HepG2 (cell line): ENCODE results near the gene GTF2A1. TPM values are rescaled to one million over a fixed set of nuclear protein-coding genes. Genes with fewer than 3 reads are reported as not detected.

Experiments used
- FOSL1 ChIP-seq: sonication (generic); formaldehyde crosslinking; IDR thresholded peaks from 2 replicates; pipeline ENCODE4 v1.9.0; 2021; ENCODE audit warnings: missing genetic modification reagents, borderline replicate concordance
- HES4 ChIP-seq: sonication (generic); formaldehyde crosslinking; IDR thresholded peaks from 2 replicates; pipeline ENCODE4 v1.9.0; 2021; ENCODE audit warnings: mild to moderate bottlenecking, missing genetic modification reagents, borderline replicate concordance
- HMG20A ChIP-seq: IDR thresholded peaks from 2 replicates; pipeline ENCODE4 v1.6.1; 2016; ENCODE audit warnings: borderline replicate concordance
- HMGXB4 ChIP-seq, 2 experiments: sonication (generic) in 1 of 2; formaldehyde crosslinking in 1 of 2; IDR thresholded peaks; 2 replicates each; pipeline versions ENCODE4 v1.4.0 to v1.6.1; 2018 to 2020; ENCODE audit warnings: missing genetic modification reagents in 2 of 2, borderline replicate concordance in 1 of 2, low read depth in 1 of 2, mild to moderate bottlenecking in 1 of 2, missing biosample characterization in 1 of 2
- HNRNPH1 ChIP-seq: fragments of 200-400 bp; formaldehyde crosslinking; optimal IDR thresholded peaks from 2 replicates; pipeline ENCODE3; 2017; ENCODE audit warnings: mild to moderate bottlenecking, low read depth, low read length
- MTA3 ChIP-seq: sonication (generic); formaldehyde crosslinking; IDR thresholded peaks from 2 replicates; pipeline ENCODE4 v1.4.0; 2020; ENCODE audit warnings: missing genetic modification reagents
- NFIC ChIP-seq: IDR thresholded peaks from 2 replicates; pipeline ENCODE4 v1.6.1; 2012; ENCODE audit warnings: mild to moderate bottlenecking, low read length, inconsistent platforms
- PREB ChIP-seq: sonication (generic); formaldehyde crosslinking; IDR thresholded peaks from 2 replicates; pipeline ENCODE4 v1.4.0; 2020; ENCODE audit warnings: missing genetic modification reagents
- SMC3 ChIP-seq: IDR thresholded peaks from 2 replicates; pipeline ENCODE4 v1.6.1; 2011; ENCODE audit warnings: low read length, improper control_type of control experiment
- SOX6 ChIP-seq, 2 experiments: fragments of 450-650 bp in 1 of 2; sonication (generic) in 1 of 2; formaldehyde crosslinking in 1 of 2; IDR thresholded peaks; 2 replicates each; pipeline versions ENCODE4 v1.4.0 to v1.6.1; 2017 to 2020; ENCODE audit warnings: antibody characterized with exemption in 1 of 2, mild to moderate bottlenecking in 1 of 2, missing genetic modification reagents in 1 of 2
- STAG1 ChIP-seq: sonication (generic); formaldehyde crosslinking; IDR thresholded peaks from 2 replicates; pipeline ENCODE4 v1.4.0; 2020; ENCODE audit warnings: missing genetic modification reagents
- ZBTB25 ChIP-seq: IDR thresholded peaks from 2 replicates; pipeline ENCODE4 v1.6.1; 2018; ENCODE audit warnings: missing genetic modification reagents
- ZHX2 ChIP-seq, 2 experiments: sonication (generic) in 1 of 2; formaldehyde crosslinking in 1 of 2; IDR thresholded peaks; 2 replicates each; pipeline versions ENCODE4 v1.6.1 to v1.9.0; 2014 to 2022; ENCODE audit warnings: antibody characterized with exemption in 1 of 2, borderline replicate concordance in 1 of 2, inconsistent platforms in 1 of 2, low read depth in 1 of 2, missing genetic modification reagents in 1 of 2
- ZMYM2 ChIP-seq: sonication (generic); formaldehyde crosslinking; IDR thresholded peaks from 2 replicates; pipeline ENCODE4 v1.8.0; 2022; ENCODE audit warnings: mild to moderate bottlenecking, missing genetic modification reagents
- ZNF224 ChIP-seq: sonication (generic); formaldehyde crosslinking; IDR thresholded peaks from 2 replicates; pipeline ENCODE4 v1.5.0; 2020; ENCODE audit warnings: mild to moderate bottlenecking, missing genetic modification reagents
- ZNF740 ChIP-seq: sonication (generic); formaldehyde crosslinking; IDR thresholded peaks from 2 replicates; pipeline ENCODE4 v1.4.0; 2020; ENCODE audit warnings: missing genetic modification reagents
- ZNF792 ChIP-seq: IDR thresholded peaks from 2 replicates; pipeline ENCODE4 v1.6.1; 2016
- ZSCAN9 ChIP-seq: IDR thresholded peaks from 2 replicates; pipeline ENCODE4 v1.6.1; 2016; ENCODE audit warnings: borderline replicate concordance
- polyA plus RNA-seq, 8 experiments: library from polyadenylated mRNA; depleted of rRNA in 3 of 8; stranded (reverse) in 7 of 8; unstranded in 1 of 8; fragments of >200 nt; fragmentation: Illumina TruSeq in 4 of 8; extraction: Trizol in 4 of 8; gene quantifications; 2 replicates each; pipeline versions ENCODE4 v1.2.1 to v1.2.3, GENCODE V29; 2011 to 2016; ENCODE audit warnings: low read depth in 4 of 8, missing spikeins in 1 of 8, mixed read lengths in 1 of 8; ENCODE audit not compliant: insufficient read depth in 1 of 8
- total RNA-seq, 5 experiments: library from RNA; depleted of rRNA; stranded (reverse); fragments of >200 nt; fragmentation: Illumina TruSeq; extraction: Trizol; gene quantifications; 2 replicates each; pipeline ENCODE4 v1.2.3, GENCODE V29; 2016; ENCODE audit warnings: low read depth in 1 of 5

GTF2A1 gene
- total and polyA plus RNA-seq, 2 of the 13 experiments (the other 11 are each of a cell fraction or from before 2014, with no cell fraction given), result 14.9 to 17.5 TPM

GRCh38 chr14:81164167-81164774, 56.5 kb downstream of the GTF2A1 start (continued):
- 0 out of 2 replicates have a peak, but pooled peaks have one; percentile 41 for TF ChIP-seq ZBTB25 (CRISPR knock-in tag)
- TF ChIP-seq PREB, result no peak
- TF ChIP-seq HNRNPH1, result no peak
- TF ChIP-seq SMC3, result peak; percentile 74; the same call in 1 of the 2 replicates
- TF ChIP-seq ZMYM2 (CRISPR knock-in tag), result no peak
- TF ChIP-seq ZNF740 (CRISPR knock-in tag), result no peak
- TF ChIP-seq ZNF792 (CRISPR knock-in tag), result 0 out of 2 replicates have a peak, but pooled peaks have one; percentile 43
- TF ChIP-seq HMGXB4 (CRISPR knock-in tag; IDR thresholded peaks at IDR 0.05; ENCODE audit: borderline replicate concordance in 1 of 2, low read depth in 1 of 2), result 0 out of 4 replicates have a peak, but pooled peaks have one; percentile 14 to 44
- no peak for TF ChIP-seq MTA3 (CRISPR knock-in tag)
- peak; percentile 81 for TF ChIP-seq STAG1 (CRISPR knock-in tag)
- no peak for TF ChIP-seq NFIC
- no peak for TF ChIP-seq SOX6 (IDR thresholded peaks at IDR 0.05)
- 0 out of 2 replicates have a peak, but pooled peaks have one; percentile 28 for TF ChIP-seq SOX6 (CRISPR knock-in tag; IDR thresholded peaks at IDR 0.05)
- no peak for TF ChIP-seq HES4 (CRISPR knock-in tag)
- no peak for TF ChIP-seq ZSCAN9 (CRISPR knock-in tag)
- TF ChIP-seq ZNF224 (CRISPR knock-in tag), result no peak
- no peak for TF ChIP-seq ZHX2 (IDR thresholded peaks at IDR 0.05; ENCODE audit: low read depth)
- no peak for TF ChIP-seq ZHX2 (CRISPR knock-in tag; IDR thresholded peaks at IDR 0.05; ENCODE audit: borderline replicate concordance)
- 0 out of 2 replicates have a peak, but pooled peaks have one; percentile 20 for TF ChIP-seq FOSL1
- 0 out of 2 replicates have a peak, but pooled peaks have one; percentile 10 for TF ChIP-seq HMG20A
